SKM-1 (cell line): Measurements from ENCODE around the gene DNAJC6.

ENCODE experiments used
- DNase-seq: peaks from one replicate; lab custom pipeline; 2025; ENCODE audit not compliant: unreplicated experiment; lab: John Stamatoyannopoulos, UW

The DNAJC6 gene

GRCh38 chr1:65459397-65459768 lies 150.0 kb downstream of the DNAJC6 start:
- peak; percentile 69 for DNase-seq
